Measurements from ENCODE around the gene EMX1. TPM values are rescaled to one million over a fixed set of nuclear protein-coding genes. Genes with fewer than 3 reads are reported as not detected.

Gene EMX1
- total and polyA plus RNA-seq, 2 of the 13 experiments (the other 11 are each of a cell fraction or from before 2014, with no cell fraction given) = 0.62 to 4.9 TPM

DNA sequence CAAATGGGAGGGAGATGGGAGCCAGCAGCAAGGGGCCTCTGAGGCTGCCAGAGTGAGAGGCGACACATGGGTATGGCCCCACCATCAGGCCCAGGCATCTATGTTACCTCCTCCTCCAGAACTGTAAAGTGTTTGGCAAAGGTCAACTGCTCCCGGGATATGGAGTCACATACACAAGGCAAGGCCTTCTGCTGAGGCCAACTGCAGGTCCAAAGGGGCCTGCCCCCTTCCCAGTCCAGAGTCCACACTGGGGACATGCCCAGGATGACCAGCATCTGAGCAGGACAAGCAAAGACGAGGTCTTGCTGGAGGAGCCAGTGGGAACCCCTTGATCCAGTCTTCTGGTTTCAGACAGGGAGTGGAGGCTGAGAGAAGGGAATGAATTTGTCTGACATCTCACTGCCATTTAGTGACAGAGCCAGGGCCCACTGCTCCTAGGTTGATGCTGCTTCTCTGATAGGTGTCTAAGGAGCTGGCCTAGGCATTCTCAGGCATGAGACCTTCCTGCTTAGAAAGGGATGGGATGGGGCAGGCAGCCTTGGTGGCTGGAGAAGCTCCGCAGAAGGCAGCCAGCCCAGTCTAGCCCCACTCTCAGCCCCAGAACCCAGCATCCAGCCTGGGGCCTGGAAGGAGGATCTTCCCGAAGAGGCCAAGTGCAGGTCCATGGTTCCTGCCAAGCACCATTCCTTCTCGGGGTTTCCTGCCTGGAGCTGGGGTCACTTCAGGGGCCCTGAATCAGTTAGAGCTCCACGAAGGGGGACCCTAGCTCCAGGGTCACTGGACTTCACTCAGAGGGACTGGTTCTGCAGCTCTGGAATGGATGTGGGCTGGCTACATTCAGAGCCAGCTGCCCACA, 26.4 kb downstream of the EMX1 start (continued):
- TF ChIP-seq SAFB2 (CRISPR knock-in tag; IDR thresholded peaks at IDR 0.05; ENCODE audit: borderline replicate concordance, low read depth) = no peak
- TF ChIP-seq REL (CRISPR knock-in tag; conservative IDR thresholded peaks at IDR 0.05) = no peak
- no peak for TF ChIP-seq XBP1 (CRISPR knock-in tag; IDR thresholded peaks at IDR 0.05)
- no peak for TF ChIP-seq TBL1XR1 (IDR thresholded peaks at IDR 0.05; ENCODE audit: borderline replicate concordance, low read length, partially characterized antibody)
- TF ChIP-seq, protein P1, sequence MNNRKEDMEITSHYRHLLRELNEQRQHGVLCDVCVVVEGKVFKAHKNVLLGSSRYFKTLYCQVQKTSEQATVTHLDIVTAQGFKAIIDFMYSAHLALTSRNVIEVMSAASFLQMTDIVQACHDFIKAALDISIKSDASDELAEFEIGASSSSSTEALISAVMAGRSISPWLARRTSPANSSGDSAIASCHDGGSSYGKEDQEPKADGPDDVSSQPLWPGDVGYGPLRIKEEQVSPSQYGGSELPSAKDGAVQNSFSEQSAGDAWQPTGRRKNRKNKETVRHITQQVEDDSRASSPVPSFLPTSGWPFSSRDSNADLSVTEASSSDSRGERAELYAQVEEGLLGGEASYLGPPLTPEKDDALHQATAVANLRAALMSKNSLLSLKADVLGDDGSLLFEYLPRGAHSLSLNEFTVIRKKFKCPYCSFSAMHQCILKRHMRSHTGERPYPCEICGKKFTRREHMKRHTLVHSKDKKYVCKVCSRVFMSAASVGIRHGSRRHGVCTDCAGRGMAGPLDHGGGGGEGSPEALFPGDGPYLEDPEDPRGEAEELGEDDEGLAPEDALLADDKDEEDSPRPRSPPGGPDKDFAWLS (CRISPR knock-in tag; IDR thresholded peaks at IDR 0.05; ENCODE audit: borderline replicate concordance) = no peak
- peak; percentile 73 for TF ChIP-seq SALL1 (CRISPR knock-in tag; IDR thresholded peaks at IDR 0.05)
- TF ChIP-seq, protein P2, sequence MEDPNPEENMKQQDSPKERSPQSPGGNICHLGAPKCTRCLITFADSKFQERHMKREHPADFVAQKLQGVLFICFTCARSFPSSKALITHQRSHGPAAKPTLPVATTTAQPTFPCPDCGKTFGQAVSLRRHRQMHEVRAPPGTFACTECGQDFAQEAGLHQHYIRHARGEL (CRISPR knock-in tag; IDR thresholded peaks at IDR 0.05) = no peak
- TF ChIP-seq SAP130 (CRISPR knock-in tag; IDR thresholded peaks at IDR 0.05; ENCODE audit: low read depth) = 0 out of 2 replicates have a peak, but pooled peaks have one; percentile 28
- TF ChIP-seq HOXD1 (CRISPR knock-in tag; IDR thresholded peaks at IDR 0.05) = no peak
- TF ChIP-seq CC2D1A (CRISPR knock-in tag; IDR thresholded peaks at IDR 0.05) = no peak
- TF ChIP-seq SSRP1 (CRISPR knock-in tag; IDR thresholded peaks at IDR 0.05) = no peak
- TF ChIP-seq, protein P3, sequence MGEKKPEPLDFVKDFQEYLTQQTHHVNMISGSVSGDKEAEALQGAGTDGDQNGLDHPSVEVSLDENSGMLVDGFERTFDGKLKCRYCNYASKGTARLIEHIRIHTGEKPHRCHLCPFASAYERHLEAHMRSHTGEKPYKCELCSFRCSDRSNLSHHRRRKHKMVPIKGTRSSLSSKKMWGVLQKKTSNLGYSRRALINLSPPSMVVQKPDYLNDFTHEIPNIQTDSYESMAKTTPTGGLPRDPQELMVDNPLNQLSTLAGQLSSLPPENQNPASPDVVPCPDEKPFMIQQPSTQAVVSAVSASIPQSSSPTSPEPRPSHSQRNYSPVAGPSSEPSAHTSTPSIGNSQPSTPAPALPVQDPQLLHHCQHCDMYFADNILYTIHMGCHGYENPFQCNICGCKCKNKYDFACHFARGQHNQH (CRISPR knock-in tag; IDR thresholded peaks at IDR 0.05) = no peak
- no peak for TF ChIP-seq WIZ (CRISPR knock-in tag; IDR thresholded peaks at IDR 0.05)
- TF ChIP-seq, protein P4, sequence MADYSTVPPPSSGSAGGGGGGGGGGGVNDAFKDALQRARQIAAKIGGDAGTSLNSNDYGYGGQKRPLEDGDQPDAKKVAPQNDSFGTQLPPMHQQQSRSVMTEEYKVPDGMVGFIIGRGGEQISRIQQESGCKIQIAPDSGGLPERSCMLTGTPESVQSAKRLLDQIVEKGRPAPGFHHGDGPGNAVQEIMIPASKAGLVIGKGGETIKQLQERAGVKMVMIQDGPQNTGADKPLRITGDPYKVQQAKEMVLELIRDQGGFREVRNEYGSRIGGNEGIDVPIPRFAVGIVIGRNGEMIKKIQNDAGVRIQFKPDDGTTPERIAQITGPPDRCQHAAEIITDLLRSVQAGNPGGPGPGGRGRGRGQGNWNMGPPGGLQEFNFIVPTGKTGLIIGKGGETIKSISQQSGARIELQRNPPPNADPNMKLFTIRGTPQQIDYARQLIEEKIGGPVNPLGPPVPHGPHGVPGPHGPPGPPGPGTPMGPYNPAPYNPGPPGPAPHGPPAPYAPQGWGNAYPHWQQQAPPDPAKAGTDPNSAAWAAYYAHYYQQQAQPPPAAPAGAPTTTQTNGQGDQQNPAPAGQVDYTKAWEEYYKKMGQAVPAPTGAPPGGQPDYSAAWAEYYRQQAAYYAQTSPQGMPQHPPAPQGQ (CRISPR knock-in tag; IDR thresholded peaks at IDR 0.05; ENCODE audit: borderline replicate concordance) = peak; percentile 73; the same call in 1 of the 2 replicates
- TF ChIP-seq, protein P5, sequence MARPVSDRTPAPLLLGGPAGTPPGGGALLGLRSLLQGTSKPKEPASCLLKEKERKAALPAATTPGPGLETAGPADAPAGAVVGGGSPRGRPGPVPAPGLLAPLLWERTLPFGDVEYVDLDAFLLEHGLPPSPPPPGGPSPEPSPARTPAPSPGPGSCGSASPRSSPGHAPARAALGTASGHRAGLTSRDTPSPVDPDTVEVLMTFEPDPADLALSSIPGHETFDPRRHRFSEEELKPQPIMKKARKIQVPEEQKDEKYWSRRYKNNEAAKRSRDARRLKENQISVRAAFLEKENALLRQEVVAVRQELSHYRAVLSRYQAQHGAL (CRISPR knock-in tag; IDR thresholded peaks at IDR 0.05; ENCODE audit: not compliant biosample characterization) = no peak
- TF ChIP-seq ZBTB1 (CRISPR knock-in tag; IDR thresholded peaks at IDR 0.05; ENCODE audit: borderline replicate concordance) = no peak
- TF ChIP-seq MED13 (CRISPR knock-in tag; IDR thresholded peaks at IDR 0.05) = no peak
- TF ChIP-seq, protein P6, sequence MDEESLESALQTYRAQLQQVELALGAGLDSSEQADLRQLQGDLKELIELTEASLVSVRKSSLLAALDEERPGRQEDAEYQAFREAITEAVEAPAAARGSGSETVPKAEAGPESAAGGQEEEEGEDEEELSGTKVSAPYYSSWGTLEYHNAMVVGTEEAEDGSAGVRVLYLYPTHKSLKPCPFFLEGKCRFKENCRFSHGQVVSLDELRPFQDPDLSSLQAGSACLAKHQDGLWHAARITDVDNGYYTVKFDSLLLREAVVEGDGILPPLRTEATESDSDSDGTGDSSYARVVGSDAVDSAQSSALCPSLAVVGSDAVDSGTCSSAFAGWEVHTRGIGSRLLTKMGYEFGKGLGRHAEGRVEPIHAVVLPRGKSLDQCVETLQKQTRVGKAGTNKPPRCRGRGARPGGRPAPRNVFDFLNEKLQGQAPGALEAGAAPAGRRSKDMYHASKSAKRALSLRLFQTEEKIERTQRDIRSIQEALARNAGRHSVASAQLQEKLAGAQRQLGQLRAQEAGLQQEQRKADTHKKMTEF (CRISPR knock-in tag; IDR thresholded peaks at IDR 0.05) = no peak
- TF ChIP-seq ZNF136 (CRISPR knock-in tag; IDR thresholded peaks at IDR 0.05; ENCODE audit: low read depth) = no peak
- no peak for TF ChIP-seq GTF2F1 (IDR thresholded peaks at IDR 0.05; ENCODE audit: low read length)
- TF ChIP-seq RFX5 (IDR thresholded peaks at IDR 0.05; ENCODE audit: low read depth, low read length) = no peak
- no peak for TF ChIP-seq U2AF2 (IDR thresholded peaks at IDR 0.05; ENCODE audit: low read depth, low read length)
- no peak for TF ChIP-seq FOXM1 (CRISPR knock-in tag; IDR thresholded peaks at IDR 0.05)
- no peak for TF ChIP-seq RNF2 (conservative IDR thresholded peaks at IDR 0.05; ENCODE audit: low read depth)

Data from HepG2 (cell line).